OCI-LY1 (cell line): Measurements from ENCODE around the gene PIM3.

Experiments used
- CTCF ChIP-seq: fragments of 200-600 bp; sonication (generic), shearing (Covaris generic); IDR thresholded peaks from 2 replicates; pipeline ENCODE4 v1.5.1; 2017; ENCODE audit warnings: mild to moderate bottlenecking, antibody characterized with exemption, low read length, moderate library complexity, mixed read lengths
- EZH2 ChIP-seq: fragments of 200-600 bp; sonication (generic), shearing (Covaris generic); IDR thresholded peaks from 2 replicates; pipeline ENCODE4 v1.8.0; 2017; ENCODE audit warnings: borderline replicate concordance, mixed run types, mild to moderate bottlenecking, antibody characterized with exemption, low read length, moderate library complexity, mixed read lengths

- TF ChIP-seq CTCF (no peak), EZH2 (no peak)
Measured at GRCh38 chr22:49913026-49913425, 47.5 kb upstream of the PIM3 start.
